Measurements from ENCODE around the gene MBD5.

The MBD5 gene

GRCh38 chr2:148028781-148029180 lies 7.9 kb downstream of the MBD5 start:
- in situ Hi-C loops (cut with HindIII; ENCODE audit: low pct_ligation_motif_present, low sequenced_read_pairs) = no loop called here
- TF ChIP-seq, protein P1, sequence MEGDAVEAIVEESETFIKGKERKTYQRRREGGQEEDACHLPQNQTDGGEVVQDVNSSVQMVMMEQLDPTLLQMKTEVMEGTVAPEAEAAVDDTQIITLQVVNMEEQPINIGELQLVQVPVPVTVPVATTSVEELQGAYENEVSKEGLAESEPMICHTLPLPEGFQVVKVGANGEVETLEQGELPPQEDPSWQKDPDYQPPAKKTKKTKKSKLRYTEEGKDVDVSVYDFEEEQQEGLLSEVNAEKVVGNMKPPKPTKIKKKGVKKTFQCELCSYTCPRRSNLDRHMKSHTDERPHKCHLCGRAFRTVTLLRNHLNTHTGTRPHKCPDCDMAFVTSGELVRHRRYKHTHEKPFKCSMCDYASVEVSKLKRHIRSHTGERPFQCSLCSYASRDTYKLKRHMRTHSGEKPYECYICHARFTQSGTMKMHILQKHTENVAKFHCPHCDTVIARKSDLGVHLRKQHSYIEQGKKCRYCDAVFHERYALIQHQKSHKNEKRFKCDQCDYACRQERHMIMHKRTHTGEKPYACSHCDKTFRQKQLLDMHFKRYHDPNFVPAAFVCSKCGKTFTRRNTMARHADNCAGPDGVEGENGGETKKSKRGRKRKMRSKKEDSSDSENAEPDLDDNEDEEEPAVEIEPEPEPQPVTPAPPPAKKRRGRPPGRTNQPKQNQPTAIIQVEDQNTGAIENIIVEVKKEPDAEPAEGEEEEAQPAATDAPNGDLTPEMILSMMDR (IDR thresholded peaks at IDR 0.05; ENCODE audit: low read depth, low read length, missing control alignments) = no peak
- H3K27me3 ChIP-seq (replicated peaks) = no peaks in the 10 kb centered on the region

GRCh38 chr2:148031152-148031551 lies 10.3 kb downstream of the MBD5 start:
- DNase-seq = no peak
- Histone ChIP-seq H3K36me3 (replicated peaks) (no peaks in the 10 kb centered on the region), H3K27ac (no peak overlapping the region), H3K27me3 (replicated peaks) (no peaks in the 10 kb centered on the region), H3K4me3 (ENCODE audit: low read depth, low read length) (no peak overlapping the region)
- TF ChIP-seq, protein P1 (IDR thresholded peaks at IDR 0.05; ENCODE audit: low read depth, low read length, missing control alignments) = no peak
- in situ Hi-C loops (cut with HindIII; ENCODE audit: low pct_ligation_motif_present, low sequenced_read_pairs) = no loop called here

More at GRCh38 chr2:148028781-148029180, 7.9 kb downstream of the MBD5 start:
- no peak for DNase-seq
- Histone ChIP-seq H3K27ac (no peak overlapping the region), H3K4me3 (ENCODE audit: low read depth, low read length) (no peak overlapping the region), H3K36me3 (replicated peaks) (no peaks in the 10 kb centered on the region)

DNA sequence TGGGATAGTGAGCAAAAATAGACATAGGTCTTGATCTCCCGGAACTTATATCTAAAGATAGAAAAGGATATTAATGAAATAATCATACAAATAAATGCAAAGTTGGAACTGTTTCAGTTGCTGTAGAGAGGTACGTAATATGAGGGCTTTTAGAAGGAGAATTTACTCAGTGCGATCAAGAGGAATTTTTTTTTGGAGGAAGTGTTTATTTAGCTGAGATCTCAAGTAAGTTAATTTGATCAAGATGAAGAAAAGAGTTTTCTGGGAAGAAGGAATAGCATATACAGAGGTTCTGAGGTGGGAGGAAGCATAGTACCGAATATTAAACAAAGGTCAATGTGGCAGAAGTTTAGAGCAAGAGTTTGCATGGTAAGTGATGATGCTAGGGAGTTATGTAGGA lies 11.3 kb downstream of the MBD5 start:
- no peak for DNase-seq
- TF ChIP-seq, protein P1 (IDR thresholded peaks at IDR 0.05; ENCODE audit: low read depth, low read length, missing control alignments) = no peak
- in situ Hi-C loops (cut with HindIII; ENCODE audit: low pct_ligation_motif_present, low sequenced_read_pairs) = no loop called here

GRCh38 chr2:148039783-148040182 lies 18.9 kb downstream of the MBD5 start:
- Histone ChIP-seq H3K4me3 (ENCODE audit: low read depth, low read length) (no peak overlapping the region), H3K36me3 (replicated peaks) (no peaks in the 10 kb centered on the region), H3K27me3 (replicated peaks) (no peaks in the 10 kb centered on the region), H3K27ac (no peak overlapping the region)
- TF ChIP-seq, protein P1 (IDR thresholded peaks at IDR 0.05; ENCODE audit: low read depth, low read length, missing control alignments) = no peak
- no peak for DNase-seq
- in situ Hi-C loops (cut with HindIII; ENCODE audit: low pct_ligation_motif_present, low sequenced_read_pairs) = no loop called here

More for the DNA sequence above, 11.3 kb downstream of the MBD5 start:
- no peak overlapping the region for H3K27ac ChIP-seq
- no peak overlapping the region for H3K4me3 ChIP-seq (ENCODE audit: low read depth, low read length)
- no peaks in the 10 kb centered on the region for H3K36me3 ChIP-seq (replicated peaks)
- H3K27me3 ChIP-seq (replicated peaks) = no peaks in the 10 kb centered on the region

DNA sequence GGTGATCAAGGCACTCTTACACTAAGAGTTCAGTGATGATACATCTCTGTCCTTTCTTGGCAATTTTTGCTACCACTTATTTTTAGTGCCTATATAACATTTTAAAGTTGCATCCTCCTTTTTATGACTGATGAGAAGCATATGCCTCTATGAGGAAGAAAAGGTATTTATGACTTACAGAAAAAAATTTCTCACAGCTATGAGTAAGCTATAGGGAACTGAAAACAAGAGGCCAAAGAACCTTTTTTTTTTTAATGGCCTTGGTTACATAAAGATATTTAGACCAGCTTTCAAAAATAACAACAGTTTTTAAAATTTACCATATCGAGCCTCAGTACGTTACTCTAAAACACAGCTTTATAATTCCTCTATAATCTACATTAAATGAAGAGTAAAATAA lies 21.3 kb downstream of the MBD5 start:
- TF ChIP-seq, protein P1 (IDR thresholded peaks at IDR 0.05; ENCODE audit: low read depth, low read length, missing control alignments) = no peak
- Histone ChIP-seq H3K27ac (no peak overlapping the region), H3K27me3 (replicated peaks) (no peaks in the 10 kb centered on the region), H3K4me3 (ENCODE audit: low read depth, low read length) (no peak overlapping the region), H3K36me3 (replicated peaks) (no peaks in the 10 kb centered on the region)
- in situ Hi-C loops (cut with HindIII; ENCODE audit: low pct_ligation_motif_present, low sequenced_read_pairs) = no loop called here
- no peak for DNase-seq

GRCh38 chr2:148044322-148044721 lies 23.4 kb downstream of the MBD5 start:
- in situ Hi-C loops (cut with HindIII; ENCODE audit: low pct_ligation_motif_present, low sequenced_read_pairs) = no loop called here
- TF ChIP-seq, protein P1 (IDR thresholded peaks at IDR 0.05; ENCODE audit: low read depth, low read length, missing control alignments) = no peak
- no peaks in the 10 kb centered on the region for H3K36me3 ChIP-seq (replicated peaks)
- no peak overlapping the region for H3K27ac ChIP-seq
- DNase-seq = no peak
- no peaks in the 10 kb centered on the region for H3K27me3 ChIP-seq (replicated peaks)
- H3K4me3 ChIP-seq (ENCODE audit: low read depth, low read length) = no peak overlapping the region
